AG09319 (cell line): ENCODE data around the gene DLGAP1.

Source experiments
- DNase-seq: peaks from one replicate; pipeline ENCODE4 v3.0.0-alpha.2; 2010; ENCODE audit warnings: low read depth; ENCODE audit errors: extremely low read depth
- CTCF ChIP-seq: IDR thresholded peaks from 2 replicates; pipeline ENCODE4 v1.5.1; 2011; ENCODE audit warnings: low read depth, mild to moderate bottlenecking, inconsistent platforms, low read length, moderate library complexity

The DLGAP1 gene

GRCh38 chr18:4211111-4211837, 243.8 kb downstream of the DLGAP1 start:
- no peak for TF ChIP-seq CTCF
- DNase-seq: no peak

- TF ChIP-seq CTCF: no peak
- DNase-seq: no peak
Observed at GRCh38 chr18:4208366-4208765, 246.7 kb downstream of the DLGAP1 start.

- no peak for DNase-seq
Observed at GRCh38 chr18:4207383-4207985, 247.6 kb downstream of the DLGAP1 start.

GRCh38 chr18:4204438-4204720, 250.7 kb downstream of the DLGAP1 start:
- no peak for TF ChIP-seq CTCF
- DNase-seq: no peak

More at GRCh38 chr18:4207383-4207985, 247.6 kb downstream of the DLGAP1 start:
- no peak for TF ChIP-seq CTCF

- no peak for TF ChIP-seq CTCF
- no peak for DNase-seq
Observed at GRCh38 chr18:4203568-4204437, 251.3 kb downstream of the DLGAP1 start.

- no peak for TF ChIP-seq CTCF
- DNase-seq: no peak
Observed at GRCh38 chr18:4200399-4200798, 254.7 kb downstream of the DLGAP1 start.

GRCh38 chr18:4198956-4199355, 256.2 kb downstream of the DLGAP1 start:
- DNase-seq: no peak
- TF ChIP-seq CTCF: no peak
